Activated CD8-positive, alpha-beta T cell treated with anti-CD3 and anti-CD28 coated beads for 36 hours (primary cell): ENCODE data around the gene NPY4R2. TPM values are rescaled to one million over a fixed set of nuclear protein-coding genes. Genes with fewer than 3 reads are reported as not detected.
"Not testable (repeated sequence)": the region's sequence is repeated elsewhere in the genome, so short reads cannot be mapped to it uniquely, and the experiment has no call there.

ENCODE experiments used
- ATAC-seq: fragments of 200-7000 bp; cut with Tn5 transposase; one replicate; pipeline ENCODE4 v1.10.0; 2021; ENCODE audit warnings: mild to moderate bottlenecking, moderate library complexity
- CTCF ChIA-PET: fragments of 350-600 bp; sonication (Branson Sonifier 250); formaldehyde crosslinking; loops from one replicate; lab custom pipeline; 2021; ENCODE audit warnings: antibody characterized with exemption; lab: Charles Lee
- POLR2A ChIA-PET: fragments of 350-600 bp; sonication (Branson Sonifier 250); formaldehyde crosslinking; loops from one replicate; lab custom pipeline; 2021; ENCODE audit warnings: antibody characterized with exemption; lab: Charles Lee
- DNase-seq: peaks from one replicate; pipeline ENCODE4 v3.0.0-alpha.2; 2020
- H3K27ac Mint-ChIP-seq: one replicate; pipeline ENCODE4 v1.8.0; 2021; ENCODE audit warnings: mild to moderate bottlenecking, mixed read lengths
- H3K27me3 Mint-ChIP-seq: one replicate; pipeline ENCODE4 v1.8.0; 2021; ENCODE audit warnings: mixed read lengths
- H3K36me3 Mint-ChIP-seq: one replicate; pipeline ENCODE4 v1.8.0; 2021; ENCODE audit warnings: low read depth, mixed read lengths
- H3K4me1 Mint-ChIP-seq: one replicate; pipeline ENCODE4 v1.8.0; 2021; ENCODE audit warnings: low read depth, mixed read lengths
- H3K4me3 Mint-ChIP-seq: one replicate; pipeline ENCODE4 v1.8.0; 2021; ENCODE audit warnings: mild to moderate bottlenecking, moderate library complexity, mixed read lengths
- H3K9me3 Mint-ChIP-seq: one replicate; pipeline ENCODE4 v1.8.0; 2021; ENCODE audit warnings: mixed read lengths
- intact Hi-C: fragments of 100-400 bp; cut with micrococcal nuclease; formaldehyde crosslinking; loops from one replicate; pipeline ENCODE4 v1.10.0; 2022
- total RNA-seq, 2 experiments: library from RNA; stranded (reverse); gene quantifications; one replicate each; pipeline ENCODE4 v1.2.3, GENCODE V29; 2021

NPY4R2 gene
- total RNA-seq, 2 experiments from 2014 or later: not detected

DNA sequence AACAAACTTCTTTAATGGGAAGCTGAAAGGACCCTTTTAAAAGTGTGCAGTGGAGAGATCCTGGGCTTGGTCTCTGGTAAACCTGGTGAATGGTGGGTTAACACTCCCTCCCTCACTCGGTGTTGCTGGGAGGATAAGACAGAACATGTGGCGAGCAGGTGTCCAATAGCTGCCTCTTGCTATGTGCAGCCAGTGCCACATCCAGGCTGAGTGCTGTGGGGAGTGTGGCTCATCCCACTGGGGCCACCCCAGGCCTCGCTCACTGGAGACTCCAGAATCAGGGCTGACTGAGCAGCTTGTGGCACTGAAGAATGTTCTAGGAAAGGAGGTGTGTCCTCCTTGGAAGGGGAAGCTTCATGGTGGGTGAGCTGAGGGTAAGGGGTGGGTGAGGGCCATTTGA lies 51.6 kb downstream of the NPY4R2 start:
- H3K27me3 Mint-ChIP-seq, CTCF ChIA-PET, H3K27ac Mint-ChIP-seq, ATAC-seq, DNase-seq, H3K9me3 Mint-ChIP-seq, H3K4me1 Mint-ChIP-seq, intact Hi-C loops, H3K4me3 Mint-ChIP-seq, POLR2A ChIA-PET, H3K36me3 Mint-ChIP-seq: not testable (repeated sequence)

DNA sequence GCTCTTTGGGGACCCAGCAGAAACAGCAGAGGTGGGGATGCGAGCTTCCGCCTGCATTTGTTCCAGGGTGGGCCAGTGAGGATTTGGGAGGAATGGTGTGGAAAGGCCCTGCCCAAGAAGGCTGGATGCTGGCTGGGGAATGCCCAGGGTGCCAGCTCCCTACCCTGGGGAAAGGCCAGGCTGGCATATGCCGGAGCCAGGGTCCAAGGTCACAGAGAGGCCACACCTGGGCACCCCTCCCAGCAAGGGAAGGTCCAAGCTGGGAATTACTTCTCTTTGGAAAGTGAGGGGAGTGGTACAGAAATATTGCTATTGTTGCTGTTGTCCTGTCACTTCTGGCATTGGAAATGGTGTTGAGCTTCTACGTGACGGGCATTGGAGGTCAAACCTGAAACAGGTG lies 53.1 kb downstream of the NPY4R2 start:
- H3K4me1 Mint-ChIP-seq, POLR2A ChIA-PET, H3K9me3 Mint-ChIP-seq, CTCF ChIA-PET, H3K4me3 Mint-ChIP-seq, intact Hi-C loops, H3K36me3 Mint-ChIP-seq, ATAC-seq, H3K27ac Mint-ChIP-seq, DNase-seq, H3K27me3 Mint-ChIP-seq: not testable (repeated sequence)

DNA sequence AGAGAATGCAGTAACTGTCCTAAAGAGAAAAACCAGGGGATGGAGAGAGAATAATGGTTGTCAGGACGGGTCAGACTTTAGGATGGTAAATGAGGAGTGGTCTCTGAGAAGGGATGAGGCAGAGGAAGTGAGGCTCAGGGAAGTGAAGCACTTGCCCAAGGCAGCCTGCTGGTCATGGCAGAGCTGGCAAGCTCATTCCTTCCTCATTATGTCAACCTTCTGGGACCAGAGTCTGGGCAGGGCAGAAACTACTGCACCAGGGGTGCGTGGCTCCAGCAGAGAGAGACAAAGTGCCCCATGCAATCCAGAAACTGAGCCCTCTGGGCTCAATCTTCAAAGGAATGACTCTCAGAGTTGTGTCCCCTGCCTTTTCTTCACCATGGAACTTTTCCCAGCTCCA lies 53.6 kb downstream of the NPY4R2 start:
- H3K4me1 Mint-ChIP-seq, H3K27me3 Mint-ChIP-seq, H3K36me3 Mint-ChIP-seq, CTCF ChIA-PET, H3K9me3 Mint-ChIP-seq, H3K27ac Mint-ChIP-seq, DNase-seq, H3K4me3 Mint-ChIP-seq, POLR2A ChIA-PET, intact Hi-C loops, ATAC-seq: not testable (repeated sequence)

Other genes with a start within 250 kb of the NPY4R2 start
- gene SYT15B, start 155.1 kb upstream of the NPY4R2 start, total RNA-seq: under 1 TPM; 0.16 TPM
- not detected for gene FAM25C, start 81.1 kb downstream of the NPY4R2 start, total RNA-seq